MG63 (cell line): Measurements from ENCODE around the gene ARHGAP21. TPM values are rescaled to one million over a fixed set of nuclear protein-coding genes. Genes with fewer than 3 reads are reported as not detected.

Source experiments
- DNase-seq: peaks from one replicate; pipeline ENCODE4 v3.0.0-alpha.2; 2020
- H3K27me3 ChIP-seq: fragments of 250-450 bp; sonication (Bioruptor Pico); 2 replicates; pipeline ENCODE4 v1.5.1; 2020; ENCODE audit warnings: mild to moderate bottlenecking, moderate library complexity
- H3K36me3 ChIP-seq: fragments of 250-450 bp; sonication (Bioruptor Pico); 2 replicates; pipeline ENCODE4 v1.5.1; 2020; ENCODE audit warnings: mild to moderate bottlenecking, moderate library complexity
- H3K4me3 ChIP-seq: fragments of 250-450 bp; sonication (Bioruptor Pico); 2 replicates; pipeline ENCODE4 v1.5.1; 2020; ENCODE audit warnings: mild to moderate bottlenecking, moderate library complexity
- H3K9me3 ChIP-seq: fragments of 250-450 bp; sonication (Bioruptor Pico); 2 replicates; pipeline ENCODE4 v1.5.1; 2020; ENCODE audit warnings: mild to moderate bottlenecking, moderate library complexity
- total RNA-seq: library from RNA; depleted of rRNA; stranded (reverse); fragments of >200 nt; shearing (Covaris generic); gene quantifications from 2 replicates; pipeline ENCODE4 v1.2.3, GENCODE V29; 2014; ENCODE audit warnings: low replicate concordance

ARHGAP21 gene
- total RNA-seq, 1 experiment from 2014 or later: 29.1 TPM

GRCh38 chr10:24706479-24707118 is 17.1 kb downstream of the ARHGAP21 start:
- no peaks in the 10 kb centered on the region for H3K9me3 ChIP-seq
- H3K27me3 ChIP-seq: no peaks in the 10 kb centered on the region
- no peak overlapping the region for H3K4me3 ChIP-seq
- peak; percentile 81 for DNase-seq
- no peaks in the 10 kb centered on the region for H3K36me3 ChIP-seq

GRCh38 chr10:24703700-24704099 is 20.0 kb downstream of the ARHGAP21 start:
- no peaks in the 10 kb centered on the region for H3K9me3 ChIP-seq
- no peaks in the 10 kb centered on the region; the same call in none of the 2 replicates for H3K36me3 ChIP-seq
- no peak for DNase-seq
- H3K27me3 ChIP-seq: no peaks in the 10 kb centered on the region
- no peak overlapping the region for H3K4me3 ChIP-seq

GRCh38 chr10:24701447-24701846 is 22.2 kb downstream of the ARHGAP21 start:
- Histone ChIP-seq H3K9me3 (no peaks in the 10 kb centered on the region), H3K27me3 (no peaks in the 10 kb centered on the region), H3K4me3 (no peak overlapping the region), H3K36me3 (no peaks in the 10 kb centered on the region; the same call in none of the 2 replicates)
- DNase-seq: no peak

GRCh38 chr10:24700948-24701347 is 22.7 kb downstream of the ARHGAP21 start:
- no peaks in the 10 kb centered on the region for H3K9me3 ChIP-seq
- DNase-seq: no peak
- H3K4me3 ChIP-seq: no peak overlapping the region
- H3K27me3 ChIP-seq: no peaks in the 10 kb centered on the region
- H3K36me3 ChIP-seq: no peaks in the 10 kb centered on the region; the same call in none of the 2 replicates

GRCh38 chr10:24698270-24698669 is 25.4 kb downstream of the ARHGAP21 start:
- H3K9me3 ChIP-seq: no peaks in the 10 kb centered on the region
- H3K27me3 ChIP-seq: no peaks in the 10 kb centered on the region
- H3K4me3 ChIP-seq: no peak overlapping the region
- DNase-seq: no peak
- H3K36me3 ChIP-seq: no peaks in the 10 kb centered on the region; the same call in none of the 2 replicates

- no peaks in the 10 kb centered on the region for H3K9me3 ChIP-seq
- H3K27me3 ChIP-seq: no peaks in the 10 kb centered on the region
- DNase-seq: no peak
- no peaks in the 10 kb centered on the region; the same call in none of the 2 replicates for H3K36me3 ChIP-seq
- no peak overlapping the region for H3K4me3 ChIP-seq
Measured at GRCh38 chr10:24697080-24697479, 26.6 kb downstream of the ARHGAP21 start.

- Histone ChIP-seq H3K4me3 (no peak overlapping the region), H3K36me3 (no peaks in the 10 kb centered on the region; the same call in none of the 2 replicates), H3K9me3 (no peaks in the 10 kb centered on the region), H3K27me3 (no peaks in the 10 kb centered on the region)
- DNase-seq: no peak
Measured at GRCh38 chr10:24695452-24695851, 28.2 kb downstream of the ARHGAP21 start.

- Histone ChIP-seq H3K9me3 (no peaks in the 10 kb centered on the region), H3K4me3 (no peak overlapping the region), H3K27me3 (no peaks in the 10 kb centered on the region), H3K36me3 (no peaks in the 10 kb centered on the region; the same call in 1 of the 2 replicates)
- DNase-seq: no peak
Measured at GRCh38 chr10:24694086-24694485, 29.6 kb downstream of the ARHGAP21 start.

GRCh38 chr10:24690961-24691512 is 32.6 kb downstream of the ARHGAP21 start:
- H3K27me3 ChIP-seq: no peaks in the 10 kb centered on the region
- H3K4me3 ChIP-seq: no peak overlapping the region
- no peaks in the 10 kb centered on the region for H3K9me3 ChIP-seq
- no peaks in the 10 kb centered on the region; the same call in none of the 2 replicates for H3K36me3 ChIP-seq
- DNase-seq: no peak

GRCh38 chr10:24685958-24686540 is 37.6 kb downstream of the ARHGAP21 start:
- peak; percentile 69 for DNase-seq
- H3K27me3 ChIP-seq: no peaks in the 10 kb centered on the region
- no peaks in the 10 kb centered on the region; the same call in 1 of the 2 replicates for H3K36me3 ChIP-seq
- no peaks in the 10 kb centered on the region for H3K9me3 ChIP-seq
- no peak overlapping the region for H3K4me3 ChIP-seq

GRCh38 chr10:24683554-24683953 is 40.1 kb downstream of the ARHGAP21 start:
- DNase-seq: no peak
- H3K9me3 ChIP-seq: no peaks in the 10 kb centered on the region
- no peak overlapping the region for H3K4me3 ChIP-seq
- H3K27me3 ChIP-seq: no peaks in the 10 kb centered on the region
- H3K36me3 ChIP-seq: peaks cover 4% of the 10 kb centered on the region

GRCh38 chr10:24681572-24682088 is 42.1 kb downstream of the ARHGAP21 start:
- Histone ChIP-seq H3K4me3 (no peak overlapping the region), H3K9me3 (no peaks in the 10 kb centered on the region), H3K36me3 (peaks cover 4% of the 10 kb centered on the region), H3K27me3 (no peaks in the 10 kb centered on the region)
- DNase-seq: no peak

GRCh38 chr10:24680647-24681524 is 42.8 kb downstream of the ARHGAP21 start:
- H3K27me3 ChIP-seq: no peaks in the 10 kb centered on the region
- no peak overlapping the region for H3K4me3 ChIP-seq
- no peak for DNase-seq
- H3K36me3 ChIP-seq: peaks cover 4% of the 10 kb centered on the region
- H3K9me3 ChIP-seq: no peaks in the 10 kb centered on the region

- Histone ChIP-seq H3K36me3 (peaks cover 4% of the 10 kb centered on the region), H3K27me3 (no peaks in the 10 kb centered on the region), H3K4me3 (no peak overlapping the region), H3K9me3 (no peaks in the 10 kb centered on the region)
- DNase-seq: no peak
Measured at GRCh38 chr10:24678757-24679156, 44.9 kb downstream of the ARHGAP21 start.

- no peaks in the 10 kb centered on the region for H3K9me3 ChIP-seq
- H3K27me3 ChIP-seq: no peaks in the 10 kb centered on the region
- H3K36me3 ChIP-seq: peaks cover 4% of the 10 kb centered on the region
- no peak overlapping the region for H3K4me3 ChIP-seq
- no peak for DNase-seq
Measured at GRCh38 chr10:24674892-24675632, 48.6 kb downstream of the ARHGAP21 start.
